ENCODE measurements around the gene NRL. TPM values are rescaled to one million over a fixed set of nuclear protein-coding genes. Genes with fewer than 3 reads are reported as not detected.

The NRL gene
- total and polyA plus RNA-seq, 10 of the 15 experiments (the other 5 are each of a cell fraction or from before 2014, with no cell fraction given) = 0.11 to 4.4 (median 2.2) TPM

GRCh38 chr14:24135834-24136683 is 21.3 kb upstream of the NRL start, which contains the start of gene PSME1 (continued):
- TF ChIP-seq PKNOX1 (IDR thresholded peaks at IDR 0.05) = no peak
- TF ChIP-seq CEBPB (IDR thresholded peaks at IDR 0.05; ENCODE audit: borderline replicate concordance in 1 of 2, low read depth in 2 of 2, low read length in 2 of 2) = no peak
- TF ChIP-seq MTA3 (IDR thresholded peaks at IDR 0.05; ENCODE audit: borderline replicate concordance, low read length) = no peak
- TF ChIP-seq SMC3 (IDR thresholded peaks at IDR 0.05; ENCODE audit: borderline replicate concordance, low read length) = no peak
- no peak for TF ChIP-seq SKIL (IDR thresholded peaks at IDR 0.05; ENCODE audit: low read depth, poor library complexity, severe bottlenecking)
- TF ChIP-seq NFIC (IDR thresholded peaks at IDR 0.05; ENCODE audit: low read depth, low read length) = no peak
- no peak for TF ChIP-seq USF1 (IDR thresholded peaks at IDR 0.05; ENCODE audit: borderline replicate concordance, extremely low read length, insufficient read depth, low read depth, low read length)
- TF ChIP-seq FOXM1 (IDR thresholded peaks at IDR 0.05; ENCODE audit: low read depth, low read length) = no peak
- TF ChIP-seq DPF2 (IDR thresholded peaks at IDR 0.05) = peak; percentile 91
- no peak; the same call in 1 of the 2 replicates for TF ChIP-seq PML (IDR thresholded peaks at IDR 0.05; ENCODE audit: low read length)
- TF ChIP-seq EP300 (IDR thresholded peaks at IDR 0.05; ENCODE audit: borderline replicate concordance in 1 of 2, control insufficient read depth in 1 of 2, low read depth in 2 of 2, low read length in 2 of 2) = no peak
- TF ChIP-seq SMARCA5 (IDR thresholded peaks at IDR 0.05) = peak; percentile 88
- TF ChIP-seq IRF3 (IDR thresholded peaks at IDR 0.05) = no peak
- peak; percentile 54 for TF ChIP-seq SP1 (IDR thresholded peaks at IDR 0.05; ENCODE audit: low read depth, low read length)
- TF ChIP-seq BHLHE40 (IDR thresholded peaks at IDR 0.05; ENCODE audit: borderline replicate concordance in 1 of 2, low read depth in 2 of 2, low read length in 1 of 2) = peak; percentile 6 to 51; a peak in 2 of 4 replicates
- TF ChIP-seq SIX5 (IDR thresholded peaks at IDR 0.05; ENCODE audit: low read depth, low read length, severe bottlenecking) = no peak
- TF ChIP-seq TAF1 (IDR thresholded peaks at IDR 0.05; ENCODE audit: borderline replicate concordance, low read depth, low read length) = peak; percentile 63; the same call in 1 of the 2 replicates
- TF ChIP-seq MTA2 (IDR thresholded peaks at IDR 0.05; ENCODE audit: low read depth) = no peak
- no peak for TF ChIP-seq IRF4 (IDR thresholded peaks at IDR 0.05; ENCODE audit: low read depth, low read length)
- TF ChIP-seq RFX5 (IDR thresholded peaks at IDR 0.05; ENCODE audit: low read depth, low read length) = no peak
- TF ChIP-seq NR2C2 (IDR thresholded peaks at IDR 0.05; ENCODE audit: borderline replicate concordance, control insufficient read depth, insufficient read length, low read depth) = no peak
- 0 out of 2 replicates have a peak, but pooled peaks have one; percentile 11 for TF ChIP-seq PAX5 (IDR thresholded peaks at IDR 0.05; ENCODE audit: borderline replicate concordance, low read depth, low read length)
- no peak for TF ChIP-seq NFYA (IDR thresholded peaks at IDR 0.05; ENCODE audit: borderline replicate concordance, low read depth, low read length)
- no peak for TF ChIP-seq ETV6 (conservative IDR thresholded peaks at IDR 0.05 in 1 of 2, IDR thresholded peaks at IDR 0.05 in 1 of 2; ENCODE audit: borderline replicate concordance in 1 of 2, low read depth in 1 of 2)
- TF ChIP-seq HDGF (IDR thresholded peaks at IDR 0.05) = peak; percentile 85

Measured in GM12878 (cell line).